RKO (cell line): Measurements from ENCODE around the gene TMIGD3.
"Not testable (repeated sequence)": the region's sequence is repeated elsewhere in the genome, so short reads cannot be mapped to it uniquely, and the experiment has no call there.

Experiments used
- DNase-seq: peaks from one replicate; pipeline ENCODE4 v3.0.0-alpha.2; 2016; ENCODE audit warnings: low spot score

Gene TMIGD3

DNA sequence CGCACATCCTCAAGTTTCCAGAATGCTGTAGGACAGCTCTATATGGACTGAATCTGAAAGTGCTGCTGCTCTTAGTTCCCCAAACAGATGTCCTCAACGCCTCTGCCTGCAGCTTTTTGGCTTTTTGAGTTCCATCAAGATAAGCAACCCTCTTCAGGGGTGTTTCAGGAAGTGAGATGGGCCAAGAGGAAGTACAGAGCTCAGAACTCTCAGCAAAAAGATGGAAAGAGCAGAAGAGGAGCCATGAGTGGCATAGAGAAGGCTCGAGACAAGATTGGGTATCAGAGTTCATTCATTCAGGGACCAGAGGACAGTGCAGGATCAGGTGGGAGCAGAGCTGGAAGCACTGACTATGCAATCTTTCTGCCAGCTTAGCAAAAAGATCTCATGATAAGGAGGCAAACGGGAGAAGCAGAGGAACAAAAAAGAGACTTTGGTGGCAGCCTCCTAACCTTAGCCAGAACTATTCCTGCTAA, at the start of gene TMIGD3, which contains the start of gene ADORA3:
TMIGD3 (minus strand) TSS at position 49 of the 476 bp plus-strand sequence. CDS start 279 bp downstream, outside the sequence.
ADORA3 (minus strand) TSS at position 49 of the 476 bp plus-strand sequence. CDS start 279 bp downstream, outside the sequence.
- no peak for DNase-seq

DNA sequence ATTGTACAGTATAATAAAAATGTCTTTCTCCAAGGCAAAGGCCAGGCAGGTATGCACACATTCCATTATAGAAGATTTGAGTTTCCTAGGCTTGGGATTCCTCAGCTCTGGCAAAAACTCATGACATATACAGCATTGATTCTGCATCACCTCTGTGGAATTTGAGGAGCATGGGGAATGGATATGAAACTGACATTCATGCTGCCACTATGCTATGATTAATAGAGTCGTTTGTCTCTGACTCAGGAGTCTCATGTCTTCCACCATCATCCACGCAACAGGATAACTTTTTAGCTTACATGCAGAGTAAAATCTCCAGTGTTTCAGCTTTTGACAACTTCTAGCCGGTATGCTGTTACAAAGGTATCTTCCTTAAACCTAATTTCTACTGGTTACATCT, 49.8 kb upstream of the TMIGD3 start:
- DNase-seq: peak; percentile 80

DNA sequence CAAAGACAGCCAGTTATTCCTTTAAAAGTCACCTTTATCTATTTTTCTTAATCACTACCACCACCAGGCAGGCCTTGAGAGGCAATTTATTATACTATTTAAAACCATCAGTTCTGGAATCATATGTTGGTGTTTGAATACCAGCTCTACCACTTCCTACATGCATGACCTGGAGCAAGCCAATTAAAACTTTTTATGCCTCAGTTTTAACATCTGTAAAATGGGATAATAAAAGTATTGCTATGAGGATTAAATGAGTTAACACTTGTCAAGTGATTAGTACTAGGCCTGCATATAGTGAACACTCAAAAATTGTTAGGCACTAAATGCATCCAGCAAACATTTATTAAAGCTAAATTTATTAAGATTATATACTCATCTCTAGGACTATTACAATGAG, 49.2 kb upstream of the TMIGD3 start:
- DNase-seq: no peak

DNA sequence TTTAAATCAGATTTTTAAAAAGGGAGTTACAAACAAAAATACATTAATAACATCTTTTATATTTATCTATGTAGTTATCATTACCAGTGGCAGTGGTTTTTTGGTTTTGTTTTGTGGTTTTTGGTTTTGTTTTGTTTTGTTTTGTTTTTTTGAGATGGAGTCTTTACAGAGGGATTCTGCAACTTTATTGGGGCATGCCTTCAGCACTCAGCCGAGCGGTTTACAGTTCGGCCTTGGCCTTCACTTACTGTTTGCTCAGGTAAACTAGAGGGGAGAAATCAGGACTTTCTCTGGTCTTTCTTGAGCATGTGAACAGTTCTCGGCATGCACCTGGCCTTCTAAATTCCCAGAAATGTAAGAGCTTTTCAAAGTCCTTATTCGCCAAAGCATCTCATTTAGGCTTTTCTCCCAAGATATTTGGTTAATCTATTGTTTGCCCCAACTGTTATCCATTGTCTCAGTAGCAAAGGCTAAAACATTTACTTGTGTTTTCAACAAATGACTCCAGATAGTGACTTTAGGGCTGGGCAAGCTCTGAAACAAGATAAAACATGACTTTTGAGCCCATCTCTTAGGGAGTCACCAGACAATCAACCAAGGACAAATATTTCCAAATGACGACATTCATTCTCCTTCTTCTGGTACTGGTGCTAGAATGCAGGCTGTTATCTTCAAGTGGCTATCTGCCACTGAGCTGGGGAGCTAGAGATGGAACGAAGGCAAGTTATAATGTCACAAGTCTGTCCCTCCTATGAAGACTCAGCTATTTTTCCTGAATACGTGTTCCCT, 48.4 kb upstream of the TMIGD3 start:
- no peak for DNase-seq

DNA sequence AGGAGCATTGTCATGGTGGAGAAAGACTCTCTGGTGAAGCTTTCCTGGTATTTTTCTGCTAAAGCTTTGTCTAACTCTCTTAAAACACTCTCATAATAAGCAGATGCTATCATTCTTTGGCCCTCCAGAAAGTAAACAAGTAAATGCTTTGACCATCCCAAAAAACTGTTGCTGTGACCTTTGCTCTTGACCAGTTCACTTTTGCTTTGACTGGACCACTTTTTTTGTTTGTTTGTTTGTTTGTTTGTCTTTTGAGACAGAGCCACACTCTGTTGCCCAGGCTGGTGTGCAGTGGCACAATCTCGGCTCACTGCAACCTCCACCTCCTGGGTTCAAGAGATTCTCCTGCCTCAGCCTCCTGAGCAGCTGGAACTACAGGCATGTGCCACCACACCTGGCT, 44.4 kb upstream of the TMIGD3 start:
- DNase-seq: not testable (repeated sequence)

DNA sequence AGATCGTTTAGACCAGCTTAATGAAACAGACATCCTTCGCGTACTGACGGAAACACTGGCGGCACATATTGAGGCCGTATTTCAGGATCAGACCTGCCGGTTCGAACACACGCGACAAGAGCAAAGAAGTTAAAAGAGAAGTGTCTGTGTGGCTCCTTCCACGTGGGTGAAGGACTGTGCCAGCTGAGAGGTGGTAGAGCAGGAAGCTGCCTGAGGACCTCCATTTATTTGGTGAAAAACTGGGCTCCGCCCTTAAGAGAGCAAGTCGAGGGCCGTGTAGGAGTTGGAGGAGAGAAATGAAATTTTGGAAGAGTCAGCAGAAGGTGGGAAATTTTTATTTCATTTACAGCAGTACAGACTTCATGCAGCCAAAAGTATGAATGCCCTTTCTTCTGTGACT, 38.8 kb upstream of the TMIGD3 start:
- no peak for DNase-seq

DNA sequence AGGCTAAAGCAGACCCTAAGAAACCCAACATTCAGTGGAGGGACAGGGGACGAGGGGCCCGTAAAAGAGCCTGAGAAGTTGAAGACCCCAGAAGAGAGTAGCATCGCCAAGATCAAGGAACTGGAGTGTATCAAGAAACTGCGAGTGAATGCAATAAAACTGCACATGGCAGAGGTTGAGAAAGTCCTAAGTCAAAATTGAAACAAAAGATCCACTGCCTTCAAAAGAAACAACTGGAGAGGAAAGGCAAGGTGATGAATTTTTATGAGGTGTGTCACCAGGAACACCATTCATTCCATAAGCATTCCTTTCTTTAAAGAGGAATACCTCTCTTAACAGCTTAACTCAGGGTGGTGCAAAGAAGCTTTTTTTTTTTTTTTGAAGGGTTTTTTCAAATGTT, 38.3 kb upstream of the TMIGD3 start:
- no peak for DNase-seq

DNA sequence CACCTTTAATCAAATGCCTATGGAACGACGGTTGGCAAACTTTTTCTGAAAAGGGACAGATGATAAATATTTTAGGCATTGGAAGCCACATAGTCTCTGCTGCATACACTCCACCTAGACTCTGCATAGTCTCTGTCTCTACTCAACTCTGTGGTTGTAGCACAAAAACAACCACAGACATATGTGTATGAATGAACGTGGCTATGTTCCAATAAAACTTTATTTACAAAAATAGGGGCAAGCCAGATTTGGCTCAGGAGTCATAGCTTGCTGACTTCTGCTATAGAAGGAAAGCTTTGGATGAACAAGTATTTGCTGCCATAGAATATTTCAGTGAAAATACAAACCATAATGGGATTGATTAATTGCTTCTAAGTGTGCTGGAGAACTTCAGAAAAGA, 37.5 kb upstream of the TMIGD3 start:
- DNase-seq: no peak

DNA sequence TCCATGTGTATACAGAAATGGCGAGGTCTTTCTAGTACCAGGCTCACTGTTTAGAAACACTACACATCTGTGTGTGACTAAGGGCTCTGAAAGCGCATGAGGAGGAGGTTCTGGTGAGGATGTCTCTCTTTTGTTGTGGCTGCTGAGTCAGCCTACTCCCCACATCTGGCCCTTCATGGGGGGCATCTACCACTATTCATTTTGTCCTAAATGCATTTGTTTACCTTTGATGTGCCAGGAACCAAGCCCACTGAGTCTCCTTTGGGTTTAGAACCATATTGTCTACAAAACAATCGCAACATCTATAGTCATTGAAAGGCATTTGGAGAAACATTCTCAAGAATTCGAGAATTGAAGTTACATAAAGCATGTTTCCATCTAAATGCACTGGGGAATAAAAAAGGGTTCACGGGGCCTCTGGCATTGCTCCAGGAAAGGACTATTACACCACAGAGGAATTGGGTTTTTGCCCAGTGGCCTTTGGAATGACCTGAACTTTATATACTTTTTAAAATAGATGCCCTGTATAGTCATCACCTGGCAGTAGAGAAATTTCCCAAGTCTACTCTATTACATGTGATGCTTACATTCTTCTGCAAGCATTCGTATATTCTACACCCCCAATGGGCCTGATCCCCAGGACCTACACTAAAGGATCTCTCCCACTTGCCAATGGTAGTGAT, 35.1 kb upstream of the TMIGD3 start:
- no peak for DNase-seq

DNA sequence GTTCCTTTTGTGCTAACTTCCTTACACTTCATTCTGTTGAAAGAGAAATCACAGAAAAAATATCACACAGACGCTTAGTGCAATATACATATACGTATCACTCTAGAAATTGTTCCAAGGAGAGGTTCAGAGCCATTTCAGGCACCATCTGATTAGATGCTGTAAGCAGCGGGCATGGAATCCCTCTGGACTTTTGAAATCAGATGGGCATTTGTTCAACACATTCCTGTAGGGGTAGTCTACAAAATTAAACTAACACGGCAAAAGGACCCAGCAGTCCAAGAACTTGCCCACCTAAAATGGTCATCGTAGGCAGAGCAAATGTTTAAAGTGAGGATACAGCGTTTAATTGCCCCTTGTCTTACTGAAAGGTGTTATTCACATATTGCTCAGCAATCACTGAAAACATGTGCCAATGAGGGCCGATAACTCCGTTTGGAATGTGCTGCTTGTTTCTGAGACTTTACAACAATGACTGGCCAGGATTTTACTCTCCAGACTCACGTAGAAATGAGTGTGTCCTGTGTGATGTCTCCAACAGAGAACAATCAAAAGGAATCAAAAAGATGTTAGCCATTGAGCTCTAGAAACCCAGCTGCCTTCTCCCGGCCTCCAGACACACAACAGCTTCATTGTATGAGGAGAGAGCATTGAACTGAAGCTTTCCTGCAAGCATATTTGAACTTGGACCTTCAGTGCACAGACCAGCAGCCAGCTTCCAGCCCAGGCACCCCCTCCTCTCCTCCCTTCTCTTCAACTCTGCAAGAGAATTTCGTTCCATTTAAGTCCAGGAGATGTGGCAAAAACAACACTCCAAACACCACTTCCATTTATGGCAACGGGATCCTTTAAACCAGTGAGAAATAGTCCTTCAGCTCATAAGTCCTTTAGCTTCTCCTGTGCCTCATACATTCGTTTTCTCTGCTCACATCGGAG, 32.1 kb upstream of the TMIGD3 start:
- DNase-seq: no peak

DNA sequence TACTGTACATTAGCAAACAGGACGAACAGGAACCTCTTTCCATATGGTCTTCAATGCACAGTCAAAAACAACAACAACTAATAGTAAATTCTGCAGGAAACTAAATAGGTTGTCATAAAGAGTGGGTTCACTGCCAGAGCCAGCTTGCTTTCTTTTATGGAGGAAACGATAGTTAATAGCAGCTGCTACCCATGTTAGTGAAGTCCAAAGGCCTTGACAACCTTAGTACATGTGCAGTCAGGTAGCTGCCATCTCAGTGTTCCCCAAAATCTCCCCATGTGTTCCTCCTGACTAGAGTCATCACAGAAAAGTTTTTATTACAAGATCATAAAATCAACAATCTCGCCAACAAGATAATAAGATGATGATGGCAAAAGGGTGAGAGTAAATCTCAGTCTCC, 16.6 kb upstream of the TMIGD3 start:
- DNase-seq: no peak

DNA sequence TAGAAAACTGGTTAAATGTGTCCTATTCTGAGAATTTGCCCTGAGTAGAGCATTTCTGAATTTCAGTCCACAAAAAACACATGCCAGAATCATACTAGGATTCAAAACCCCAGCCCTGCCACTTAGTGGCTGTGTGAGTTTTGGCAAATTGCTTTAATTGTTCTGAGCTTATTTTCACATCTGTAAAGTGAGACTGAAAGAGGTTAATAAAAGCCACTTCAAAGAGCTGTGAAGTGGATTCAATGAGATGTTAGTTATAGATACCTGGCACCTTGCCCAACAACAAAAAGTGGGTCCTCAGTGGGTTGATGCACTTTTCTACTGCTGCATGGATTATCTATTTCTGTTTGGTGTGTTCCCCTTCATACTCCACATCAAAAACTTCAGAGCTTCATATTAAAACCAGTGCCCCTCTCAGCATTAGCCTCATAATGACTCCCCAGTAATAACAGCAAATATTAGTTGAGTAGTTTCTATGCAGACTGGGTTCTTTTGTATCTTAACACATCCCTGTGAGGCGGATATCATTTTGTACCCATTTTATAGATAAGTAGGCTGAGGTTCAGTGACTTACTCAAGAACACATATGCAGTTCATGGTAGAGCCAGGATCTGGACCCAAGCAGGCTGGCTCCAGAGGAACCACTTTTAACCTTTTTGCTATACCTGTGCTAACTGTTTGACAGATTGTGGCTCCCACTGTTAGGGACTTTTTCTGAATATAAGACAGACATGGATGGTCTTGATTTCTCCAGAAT, 14.2 kb upstream of the TMIGD3 start:
- DNase-seq: no peak

DNA sequence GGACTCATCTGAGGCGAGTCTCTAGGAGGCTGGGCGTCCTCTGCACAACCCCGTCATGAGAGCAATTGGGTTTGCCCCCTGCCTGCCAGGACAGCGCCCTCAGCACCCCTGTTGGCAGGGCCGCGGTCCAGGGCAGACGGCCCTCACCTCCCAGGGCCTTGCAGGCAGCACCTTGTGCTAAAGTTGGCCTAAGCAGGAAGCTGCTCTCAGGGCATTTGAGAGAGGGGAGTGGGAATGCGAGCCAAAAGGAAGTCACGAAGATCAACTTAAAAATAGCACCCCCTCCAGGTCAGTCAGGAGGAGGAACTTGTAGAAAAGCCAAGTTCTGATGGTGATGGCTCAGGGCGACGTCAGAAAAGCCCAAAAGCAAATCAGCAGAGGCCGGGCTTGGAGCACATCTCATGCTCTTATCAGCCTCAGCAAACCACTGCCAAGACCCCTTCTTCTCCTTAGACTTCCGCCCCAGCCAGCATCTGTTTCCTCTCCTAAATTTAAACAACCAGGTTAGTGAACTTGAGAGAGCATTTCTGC, 12.6 kb upstream of the TMIGD3 start:
- DNase-seq: peak; percentile 20

DNA sequence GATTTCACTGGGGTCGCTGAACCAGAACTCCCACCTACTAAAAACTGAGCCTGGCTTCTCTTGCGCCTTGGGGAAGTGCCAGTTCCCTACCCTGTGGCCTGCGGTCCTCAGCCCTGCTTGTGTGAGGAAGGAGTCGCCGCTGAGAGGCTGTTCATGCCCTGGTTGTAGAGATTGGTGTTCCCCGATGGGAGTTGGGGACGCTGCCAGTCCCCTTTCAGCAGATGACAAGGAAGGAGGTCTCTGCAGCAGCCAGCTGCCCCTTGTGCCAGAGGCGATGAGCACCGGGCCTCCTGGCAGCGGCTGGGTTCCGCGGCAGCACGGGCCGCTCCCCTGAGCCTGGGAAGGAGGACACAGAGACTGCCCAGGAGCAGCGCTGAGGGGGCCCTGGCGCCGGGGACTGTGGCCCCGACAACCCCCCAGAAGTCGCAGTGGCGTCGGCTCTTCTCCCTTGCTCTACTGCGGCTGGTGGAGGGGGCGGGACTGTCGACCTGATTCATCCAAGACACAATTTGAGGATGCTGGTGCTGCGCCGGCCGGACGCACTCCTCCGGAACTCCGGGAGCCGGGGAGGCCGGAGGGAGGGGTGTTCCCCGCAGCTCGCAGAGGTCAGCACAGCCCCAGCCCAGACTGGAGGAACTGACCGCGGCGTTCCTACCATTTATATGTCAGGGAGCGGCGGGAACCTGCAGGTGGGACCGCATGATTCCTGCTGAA, 12.0 kb upstream of the TMIGD3 start:
- DNase-seq: no peak

DNA sequence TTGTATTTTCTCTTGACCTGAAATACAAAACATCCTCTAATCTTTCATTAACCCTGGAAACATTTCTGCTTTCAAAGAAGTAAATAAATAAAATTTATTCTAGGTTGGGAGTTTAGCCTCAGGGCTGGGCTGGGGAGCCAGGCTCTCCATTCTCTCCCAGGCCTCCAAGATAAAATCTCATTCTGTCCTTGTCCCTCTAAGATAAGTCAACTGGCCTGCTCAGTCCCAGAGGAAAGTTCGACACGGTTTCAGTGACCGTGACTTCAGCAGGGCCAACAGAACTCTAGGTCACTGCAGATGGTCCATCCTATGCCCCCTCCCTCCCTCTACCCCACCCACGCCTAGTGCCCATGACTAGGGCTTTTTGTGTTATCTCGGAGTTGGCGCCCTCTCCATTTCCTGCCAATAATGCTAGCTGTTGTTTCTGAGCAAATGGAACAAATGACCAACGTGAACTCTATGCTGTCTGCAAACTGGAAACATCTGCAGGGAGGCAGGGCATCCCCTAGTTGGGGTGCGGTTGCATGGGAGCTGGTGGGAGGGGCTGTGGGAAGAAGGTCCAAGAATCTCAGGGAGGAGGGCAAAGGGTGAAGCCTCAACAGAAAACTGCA, 10.1 kb upstream of the TMIGD3 start:
- DNase-seq: no peak

DNA sequence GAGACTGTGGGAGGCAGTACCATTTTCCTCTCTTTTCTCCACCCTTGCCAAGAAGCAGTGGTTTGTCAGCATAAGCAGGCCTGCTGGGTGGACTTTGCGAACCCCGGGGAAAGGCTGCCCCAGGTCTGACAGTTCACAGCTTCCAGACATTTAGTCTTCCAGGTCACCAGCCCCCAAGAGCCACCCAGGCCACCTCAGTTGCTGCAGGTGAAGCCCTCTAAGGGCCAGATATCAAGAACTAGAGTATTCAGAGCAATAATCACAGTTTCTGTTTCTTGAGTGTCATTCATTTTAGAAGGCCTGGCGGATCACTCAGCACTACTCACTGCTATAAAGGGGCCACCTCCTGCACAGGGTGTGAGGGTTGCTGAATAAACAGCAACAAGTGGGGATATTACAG, 9.5 kb upstream of the TMIGD3 start:
- no peak for DNase-seq

DNA sequence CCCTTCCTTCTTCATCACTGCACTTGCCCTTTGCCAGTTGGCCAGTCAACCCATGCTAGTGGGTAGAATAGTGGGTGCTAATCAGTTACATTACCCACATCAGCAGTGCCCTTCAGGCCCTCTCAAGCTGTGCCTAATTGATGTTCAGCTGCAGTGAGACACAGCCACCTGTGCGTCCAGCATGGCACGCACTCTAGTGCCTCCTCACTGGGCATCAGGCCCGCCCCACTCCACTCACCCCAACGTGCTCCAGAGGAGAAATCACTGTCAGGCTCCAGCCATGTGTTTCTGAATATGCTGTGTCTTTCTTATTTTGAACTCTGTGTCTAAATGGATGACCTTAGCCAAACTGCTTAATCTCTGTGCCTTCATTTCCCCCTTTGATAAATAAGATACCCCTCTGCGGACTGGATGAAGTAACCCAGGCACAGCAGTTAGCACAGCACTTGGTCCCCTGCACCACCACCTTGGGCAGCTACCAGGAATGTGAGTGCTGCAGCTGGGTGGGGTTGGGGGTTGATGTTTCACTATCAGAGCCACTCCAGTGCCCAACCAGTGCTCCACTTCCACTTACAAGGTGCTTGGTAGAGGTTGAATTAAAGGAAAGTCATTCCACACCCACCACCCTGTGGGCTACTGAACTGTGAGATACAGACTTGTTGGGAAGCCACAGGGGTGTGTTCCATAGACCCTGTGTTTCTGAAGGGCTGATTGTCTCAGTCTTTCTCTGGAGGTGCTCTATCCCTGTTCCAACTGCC, 8.9 kb upstream of the TMIGD3 start:
- DNase-seq: no peak

DNA sequence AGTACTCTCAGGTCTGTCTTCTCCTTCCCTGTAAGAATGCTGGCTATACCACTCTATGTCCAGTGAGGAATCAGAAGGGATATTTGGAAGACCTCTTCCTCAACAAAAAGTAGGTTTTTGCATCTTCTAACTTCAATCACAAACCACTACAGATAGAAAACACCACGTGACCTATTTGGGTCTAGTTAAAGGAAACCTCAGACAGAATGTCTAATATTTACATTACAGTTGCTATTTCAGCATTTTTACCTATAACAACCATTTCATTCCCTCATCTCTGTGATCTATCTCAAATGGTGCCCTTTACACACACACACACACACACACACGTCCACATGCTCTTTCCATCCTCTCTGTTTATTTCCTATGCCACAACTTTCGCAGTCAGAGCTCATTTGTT, 7.9 kb upstream of the TMIGD3 start:
- DNase-seq: no peak

DNA sequence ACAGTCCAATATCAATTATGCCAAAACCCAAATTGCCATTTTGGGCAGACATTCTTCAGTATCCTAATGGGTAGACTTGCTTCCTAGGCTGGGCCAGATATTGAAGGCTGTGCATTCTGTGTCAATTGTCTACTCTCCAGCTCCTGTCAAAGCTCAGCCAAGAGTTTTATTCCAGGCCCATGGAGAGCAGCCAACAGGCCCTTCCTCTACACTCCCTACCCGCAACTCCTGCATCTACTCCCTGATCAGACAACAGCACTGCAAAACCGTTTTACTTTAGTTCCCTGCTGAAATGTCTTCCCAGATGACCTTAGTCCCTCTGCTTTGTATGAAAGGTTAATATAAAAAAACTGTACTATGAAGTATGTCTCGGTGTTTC, 6.6 kb upstream of the TMIGD3 start:
- DNase-seq: no peak
